Fibroblast of skin of right quadriceps (primary cell): Measurements from ENCODE around the gene JOSD2.

Experiments used
- DNase-seq: peaks from one replicate; pipeline ENCODE4 v3.0.0-alpha.2; 2013

JOSD2 gene

GRCh38 chr19:50512999-50513745 is 2.2 kb upstream of the JOSD2 start:
- no peak for DNase-seq

GRCh38 chr19:50512112-50512998 is 1.4 kb upstream of the JOSD2 start:
- DNase-seq = no peak

DNA sequence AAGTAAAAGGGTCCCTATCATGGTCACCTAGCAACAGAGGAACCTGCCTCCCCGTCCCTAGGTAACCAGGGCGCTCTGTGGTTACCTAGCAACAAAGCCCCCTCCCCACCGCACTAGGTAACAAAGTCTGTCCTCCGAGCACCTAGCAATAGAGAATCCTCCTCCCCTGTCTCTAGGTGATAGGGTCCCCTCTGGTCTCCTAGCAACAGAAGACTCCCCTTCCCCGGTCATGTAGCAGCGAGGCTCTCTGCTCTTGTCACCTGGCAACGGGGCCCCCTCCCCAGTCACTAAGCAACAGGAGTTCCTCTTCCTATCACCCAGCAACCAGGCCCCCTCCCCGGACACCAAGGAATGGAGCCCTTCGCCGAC is 307 bp downstream of the JOSD2 start:
- DNase-seq = no peak

DNA sequence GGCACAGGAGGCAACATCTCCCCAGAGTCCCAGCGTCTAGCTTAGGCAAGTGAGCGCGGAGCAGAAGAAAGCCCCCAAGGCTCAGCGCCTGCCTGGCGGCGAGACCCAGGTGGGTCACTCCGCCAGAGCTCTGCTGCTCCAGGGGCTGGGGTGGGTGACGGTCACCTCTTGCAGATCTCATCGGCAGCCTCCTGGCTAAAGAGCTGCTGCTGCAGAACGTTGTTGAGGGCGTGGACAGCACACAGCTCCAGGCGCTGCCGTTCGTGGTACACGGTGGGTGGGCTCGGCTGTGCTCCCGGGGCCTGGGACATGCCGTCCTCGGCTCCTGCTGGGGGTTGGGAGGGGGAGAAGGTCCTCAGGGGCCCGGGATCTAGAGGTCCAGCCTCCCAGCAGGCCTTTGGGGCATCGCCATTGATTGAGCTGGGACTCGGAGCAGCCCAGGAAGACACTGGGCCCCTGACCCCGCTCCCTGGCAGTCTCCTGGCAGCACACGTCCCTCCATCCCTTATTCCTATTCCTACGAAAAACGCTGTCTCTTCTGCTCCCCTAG is 795 bp downstream of the JOSD2 start:
- no peak for DNase-seq

DNA sequence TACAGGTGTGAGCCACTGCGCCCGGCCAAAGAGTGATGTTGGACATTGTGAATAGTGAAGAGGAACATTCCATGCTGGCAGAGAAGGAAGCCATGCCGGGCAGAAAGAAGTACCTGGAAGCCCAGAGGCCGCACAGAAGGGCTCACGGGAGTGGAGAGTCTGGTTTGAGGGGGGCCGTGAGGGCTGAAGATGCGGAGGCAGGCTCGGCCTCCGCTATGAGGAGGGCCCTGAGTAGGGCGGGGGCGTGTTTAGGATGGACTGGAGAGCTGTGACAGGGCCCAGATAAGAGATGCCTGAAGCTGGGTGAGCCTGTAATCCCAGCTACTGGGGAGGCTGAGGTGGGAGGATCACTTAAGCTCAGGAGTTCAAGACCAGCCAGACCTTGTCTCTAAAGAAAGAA is 1.6 kb downstream of the JOSD2 start:
- DNase-seq = no peak

DNA sequence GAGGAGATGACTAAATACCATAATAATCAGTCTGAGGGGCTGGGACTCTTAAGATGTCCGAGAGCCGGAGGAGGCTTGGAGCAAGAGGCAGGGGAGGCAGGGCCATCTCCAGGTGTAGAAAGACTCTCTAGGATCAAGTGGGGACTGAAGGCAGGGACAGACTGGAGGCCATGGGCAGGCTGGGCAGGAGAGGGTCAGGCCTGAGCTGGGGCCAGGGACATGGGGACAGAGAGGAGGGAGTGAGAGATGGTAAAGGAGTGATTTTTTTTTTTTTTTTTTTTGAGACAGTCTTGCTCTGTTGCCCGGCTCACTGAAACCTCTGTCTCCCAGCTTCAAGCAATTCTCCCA is 2.2 kb downstream of the JOSD2 start:
- no peak for DNase-seq

- no peak for DNase-seq
Observed at GRCh38 chr19:50507376-50507775, 3.6 kb downstream of the JOSD2 start.

- DNase-seq = no peak
Observed at GRCh38 chr19:50506700-50507099, 4.3 kb downstream of the JOSD2 start.

- no peak for DNase-seq
Observed at GRCh38 chr19:50505856-50506611, 5.0 kb downstream of the JOSD2 start.

DNA sequence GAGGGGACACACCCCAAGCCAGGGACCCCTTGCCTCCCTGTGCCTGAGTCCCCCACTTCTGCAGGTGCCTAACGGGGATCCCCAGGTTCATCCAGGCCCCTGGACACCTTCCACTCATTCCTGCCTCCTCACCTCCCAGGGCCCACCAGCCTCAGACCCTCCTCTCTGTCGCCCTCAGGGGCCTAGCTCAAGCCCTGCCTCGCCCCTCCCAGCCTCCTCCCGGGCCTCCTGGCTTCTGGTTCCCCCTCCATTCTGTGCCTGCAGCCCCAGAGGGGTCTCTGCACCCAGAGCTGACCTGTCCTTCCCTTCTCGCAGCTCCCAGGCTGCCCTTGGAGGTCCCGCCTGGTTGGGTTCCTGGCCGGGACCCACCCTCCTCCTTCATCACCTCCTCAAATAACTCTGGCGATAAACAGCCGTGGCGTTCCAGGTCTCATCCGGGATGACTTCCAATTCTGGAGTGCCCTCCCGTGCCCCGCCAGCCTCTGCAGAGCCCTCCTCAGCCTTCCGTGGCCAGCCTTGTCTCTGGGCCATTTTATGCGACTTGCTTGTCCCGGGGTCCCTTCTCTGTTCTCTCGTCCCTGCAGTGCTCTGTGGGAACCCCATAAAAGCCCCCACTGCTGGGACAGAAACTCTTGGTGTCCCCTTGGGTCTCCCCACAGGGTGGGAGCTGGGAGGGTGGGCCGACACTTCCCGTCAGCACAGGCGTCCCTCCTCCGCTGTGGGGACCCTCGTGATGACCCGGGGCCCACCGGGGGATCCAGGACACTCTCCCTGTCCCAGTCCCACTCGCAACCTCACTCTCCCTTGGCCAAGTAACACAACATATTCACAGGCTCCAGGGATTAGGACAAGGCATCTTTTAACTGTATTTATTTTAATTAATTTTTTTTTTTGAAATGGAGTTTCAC is 9.2 kb downstream of the JOSD2 start:
- DNase-seq = no peak

DNA sequence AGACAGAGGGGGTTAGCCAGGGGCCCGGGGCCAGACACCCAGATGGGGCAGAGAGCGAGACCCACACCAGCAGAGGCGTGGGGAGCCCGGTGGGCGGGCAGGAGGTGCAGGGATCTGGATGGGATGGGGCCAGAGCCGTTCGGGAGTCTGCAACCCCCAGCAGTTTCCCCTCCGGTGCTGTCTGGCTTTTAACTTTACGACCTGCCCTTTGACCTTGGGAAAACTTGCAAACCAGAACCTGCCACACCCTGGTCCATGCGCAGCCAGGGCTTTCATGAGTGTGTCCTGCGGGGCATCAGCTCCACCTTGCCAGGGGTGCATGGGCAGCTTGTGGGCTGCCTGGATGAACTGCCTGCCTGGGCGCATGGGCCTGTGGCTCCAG is 9.8 kb downstream of the JOSD2 start:
- no peak for DNase-seq

DNA sequence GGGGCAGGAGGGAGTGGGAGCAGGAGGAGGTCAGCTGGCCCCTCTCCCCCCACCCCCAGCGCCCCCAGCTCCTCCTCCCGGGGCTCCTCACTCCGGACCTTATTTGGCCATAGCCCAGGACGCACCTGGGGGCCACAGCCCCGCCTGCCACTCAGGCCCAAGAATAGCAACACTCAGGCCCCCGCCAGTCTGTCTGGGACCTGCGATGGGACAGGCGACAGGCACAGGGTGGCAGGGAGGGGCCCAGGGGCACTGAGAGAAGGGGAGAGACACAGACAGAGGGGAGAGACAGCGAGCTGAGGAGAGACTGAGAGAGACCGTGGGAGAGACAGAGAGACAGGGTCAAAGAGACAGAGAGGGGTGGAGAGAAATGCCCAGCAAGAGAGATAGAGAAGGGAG is 10.2 kb downstream of the JOSD2 start:
- no peak for DNase-seq

DNA sequence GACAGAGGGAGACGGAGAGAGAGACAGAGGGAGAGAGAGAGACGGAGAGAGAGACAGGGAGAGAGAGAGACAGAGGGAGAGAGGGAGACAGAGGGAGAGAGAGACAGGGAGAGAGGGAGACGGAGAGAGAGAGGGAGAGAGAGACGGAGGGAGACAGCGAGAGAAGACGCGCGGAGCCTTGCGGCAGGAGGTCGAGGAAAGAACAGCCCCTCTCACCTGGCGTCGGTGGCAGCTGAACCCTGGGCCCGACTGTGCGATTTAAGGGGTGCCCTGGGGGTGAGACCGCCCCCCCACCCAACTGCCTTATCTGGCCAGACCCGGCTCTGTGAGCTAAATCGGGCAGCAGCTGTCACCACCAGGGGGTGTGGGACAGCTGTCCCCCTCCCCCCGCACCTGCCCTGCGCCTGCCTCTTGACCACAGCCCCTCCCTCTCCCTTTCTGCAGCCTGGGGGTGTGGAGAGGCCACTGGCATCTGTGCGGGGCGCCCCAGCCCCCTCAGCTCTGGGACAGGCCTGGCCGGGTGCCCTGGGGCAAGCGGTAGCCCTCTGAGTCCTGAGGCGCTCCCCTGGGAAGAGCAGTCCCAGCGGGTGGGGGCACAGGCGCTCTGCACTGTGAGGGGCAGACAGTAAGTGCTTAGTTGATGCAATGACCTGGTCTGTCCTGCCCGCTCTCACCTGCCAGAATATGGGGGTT is 10.8 kb downstream of the JOSD2 start:
- DNase-seq = no peak

- no peak for DNase-seq
Observed at GRCh38 chr19:50498219-50499056, 12.6 kb downstream of the JOSD2 start.

- no peak for DNase-seq
Observed at GRCh38 chr19:50497022-50497405, 14.0 kb downstream of the JOSD2 start.

- no peak for DNase-seq
Observed at GRCh38 chr19:50496189-50497021, 14.6 kb downstream of the JOSD2 start.

DNA sequence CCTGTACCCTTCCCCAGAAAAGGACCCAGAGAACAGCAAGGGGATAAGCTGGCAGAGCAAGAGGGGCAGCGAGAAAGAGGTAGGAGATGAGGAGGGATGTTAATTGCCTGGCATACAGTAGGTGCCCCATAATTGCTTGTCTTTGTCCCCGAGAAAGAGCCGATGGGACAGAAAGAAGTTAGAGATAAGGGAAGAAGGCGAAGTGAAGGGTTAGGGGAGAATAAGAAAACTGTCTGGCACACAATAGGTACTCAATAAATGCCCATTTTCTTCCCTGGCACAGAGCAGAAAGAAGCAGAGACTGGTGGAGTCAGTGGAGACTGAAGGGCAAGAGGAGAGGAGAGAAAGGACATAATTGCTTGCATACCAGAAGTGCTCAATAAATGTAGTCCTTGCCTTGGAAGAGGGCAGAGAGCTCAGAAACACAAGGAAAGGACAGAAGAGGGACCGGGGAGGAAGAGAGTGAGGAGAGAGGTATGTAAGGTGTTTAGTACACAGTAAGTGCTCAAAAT is 15.9 kb downstream of the JOSD2 start:
- no peak for DNase-seq

- no peak for DNase-seq
Observed at GRCh38 chr19:50494186-50495019, 16.6 kb downstream of the JOSD2 start.

DNA sequence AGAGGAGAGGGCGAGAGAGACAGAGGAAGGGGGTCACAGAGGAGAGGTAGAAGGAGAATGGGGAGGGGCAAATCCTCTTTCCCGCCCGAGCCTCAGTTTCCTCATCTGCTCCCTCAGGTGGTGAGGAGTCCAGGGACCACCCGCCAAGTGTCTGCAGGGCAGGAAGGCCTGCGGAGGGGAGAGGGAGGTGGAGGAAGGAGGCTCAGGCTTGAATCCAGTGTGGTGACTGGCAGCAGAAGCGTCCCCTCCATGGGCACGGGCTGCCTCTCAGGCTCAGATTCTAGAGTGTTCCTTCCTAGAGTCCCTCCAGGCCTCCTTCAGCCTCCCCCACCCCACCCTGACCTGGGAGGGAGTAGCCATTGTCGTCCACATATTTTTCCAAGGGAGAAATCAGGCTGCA is 17.8 kb downstream of the JOSD2 start:
- no peak for DNase-seq
